Fibroblast of the aortic adventitia (primary cell): ENCODE measurements around the gene ITGAD. TPM values are rescaled to one million over a fixed set of nuclear protein-coding genes. Genes with fewer than 3 reads are reported as not detected.

Experiments
- DNase-seq: peaks from one replicate; pipeline ENCODE4 v3.0.0-alpha.2; 2010; ENCODE audit warnings: low read depth
- H3K4me3 ChIP-seq: 2 replicates; pipeline ENCODE4 v1.5.1; 2011; ENCODE audit warnings: low read depth, mild to moderate bottlenecking, control low read depth, low read length, moderate library complexity
- total RNA-seq: library from RNA; depleted of rRNA; stranded (reverse); fragments of >200 nt; gene quantifications from 2 replicates; pipeline ENCODE4 v1.2.3, GENCODE V29; 2012; ENCODE audit warnings: low replicate concordance
- TF ChIP-seq, protein P1 (sequence below): IDR thresholded peaks from 2 replicates; pipeline ENCODE4 v1.5.1; 2011; ENCODE audit warnings: mild to moderate bottlenecking, low read length, control low read depth, inconsistent platforms; ENCODE audit not compliant: insufficient read depth

Gene ITGAD
- total RNA-seq, 1 donor, result not detected

GRCh38 chr16:31459687-31460581 lies 66.8 kb downstream of the ITGAD start:
- H3K4me3 ChIP-seq, result peak overlapping the region; percentile 85

GRCh38 chr16:31460582-31461002 lies 67.5 kb downstream of the ITGAD start:
- peak overlapping the region; percentile 68 for H3K4me3 ChIP-seq
- TF ChIP-seq, protein P1, sequence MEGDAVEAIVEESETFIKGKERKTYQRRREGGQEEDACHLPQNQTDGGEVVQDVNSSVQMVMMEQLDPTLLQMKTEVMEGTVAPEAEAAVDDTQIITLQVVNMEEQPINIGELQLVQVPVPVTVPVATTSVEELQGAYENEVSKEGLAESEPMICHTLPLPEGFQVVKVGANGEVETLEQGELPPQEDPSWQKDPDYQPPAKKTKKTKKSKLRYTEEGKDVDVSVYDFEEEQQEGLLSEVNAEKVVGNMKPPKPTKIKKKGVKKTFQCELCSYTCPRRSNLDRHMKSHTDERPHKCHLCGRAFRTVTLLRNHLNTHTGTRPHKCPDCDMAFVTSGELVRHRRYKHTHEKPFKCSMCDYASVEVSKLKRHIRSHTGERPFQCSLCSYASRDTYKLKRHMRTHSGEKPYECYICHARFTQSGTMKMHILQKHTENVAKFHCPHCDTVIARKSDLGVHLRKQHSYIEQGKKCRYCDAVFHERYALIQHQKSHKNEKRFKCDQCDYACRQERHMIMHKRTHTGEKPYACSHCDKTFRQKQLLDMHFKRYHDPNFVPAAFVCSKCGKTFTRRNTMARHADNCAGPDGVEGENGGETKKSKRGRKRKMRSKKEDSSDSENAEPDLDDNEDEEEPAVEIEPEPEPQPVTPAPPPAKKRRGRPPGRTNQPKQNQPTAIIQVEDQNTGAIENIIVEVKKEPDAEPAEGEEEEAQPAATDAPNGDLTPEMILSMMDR, result peak; percentile 82
- DNase-seq, result peak; percentile 73

More at GRCh38 chr16:31459687-31460581, 66.8 kb downstream of the ITGAD start:
- DNase-seq, result peak; percentile 99
- TF ChIP-seq, protein P1, result no peak

DNA sequence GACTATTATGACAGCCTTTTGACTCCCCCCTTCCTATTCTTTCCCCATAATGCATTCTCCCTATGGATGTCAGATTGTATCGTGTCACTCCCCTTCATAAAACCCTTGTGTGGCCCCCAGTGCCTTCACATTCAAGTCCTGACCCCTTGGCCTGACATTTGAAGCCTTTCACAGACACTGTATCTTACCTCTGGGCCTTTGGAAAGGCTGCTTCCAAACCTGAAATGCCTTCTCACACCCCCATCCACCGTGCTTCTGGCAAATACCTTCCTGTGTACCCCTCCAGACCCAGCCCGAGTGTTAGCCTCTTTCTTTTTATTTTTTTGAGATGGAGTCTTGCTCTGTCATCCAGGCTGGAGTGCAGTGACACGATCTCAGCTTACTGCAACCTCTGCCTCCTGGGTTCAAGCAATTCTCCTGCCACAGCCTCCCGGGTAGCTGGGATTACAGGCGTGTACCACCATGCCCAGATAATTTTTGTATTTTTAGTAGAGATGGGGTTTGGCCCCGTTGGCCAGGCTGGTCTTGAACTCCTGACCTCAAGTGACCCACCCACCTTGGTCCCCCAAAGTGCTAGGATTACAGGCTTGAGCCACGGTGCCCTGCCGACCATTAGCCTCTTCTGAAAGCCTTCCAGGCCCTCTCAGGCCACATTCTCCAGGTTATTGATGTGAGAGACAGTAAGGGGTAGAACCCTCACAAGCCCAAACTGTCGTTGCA lies 68.2 kb downstream of the ITGAD start:
- DNase-seq, result no peak
- TF ChIP-seq, protein P1, result no peak
- H3K4me3 ChIP-seq, result no peak overlapping the region

DNA sequence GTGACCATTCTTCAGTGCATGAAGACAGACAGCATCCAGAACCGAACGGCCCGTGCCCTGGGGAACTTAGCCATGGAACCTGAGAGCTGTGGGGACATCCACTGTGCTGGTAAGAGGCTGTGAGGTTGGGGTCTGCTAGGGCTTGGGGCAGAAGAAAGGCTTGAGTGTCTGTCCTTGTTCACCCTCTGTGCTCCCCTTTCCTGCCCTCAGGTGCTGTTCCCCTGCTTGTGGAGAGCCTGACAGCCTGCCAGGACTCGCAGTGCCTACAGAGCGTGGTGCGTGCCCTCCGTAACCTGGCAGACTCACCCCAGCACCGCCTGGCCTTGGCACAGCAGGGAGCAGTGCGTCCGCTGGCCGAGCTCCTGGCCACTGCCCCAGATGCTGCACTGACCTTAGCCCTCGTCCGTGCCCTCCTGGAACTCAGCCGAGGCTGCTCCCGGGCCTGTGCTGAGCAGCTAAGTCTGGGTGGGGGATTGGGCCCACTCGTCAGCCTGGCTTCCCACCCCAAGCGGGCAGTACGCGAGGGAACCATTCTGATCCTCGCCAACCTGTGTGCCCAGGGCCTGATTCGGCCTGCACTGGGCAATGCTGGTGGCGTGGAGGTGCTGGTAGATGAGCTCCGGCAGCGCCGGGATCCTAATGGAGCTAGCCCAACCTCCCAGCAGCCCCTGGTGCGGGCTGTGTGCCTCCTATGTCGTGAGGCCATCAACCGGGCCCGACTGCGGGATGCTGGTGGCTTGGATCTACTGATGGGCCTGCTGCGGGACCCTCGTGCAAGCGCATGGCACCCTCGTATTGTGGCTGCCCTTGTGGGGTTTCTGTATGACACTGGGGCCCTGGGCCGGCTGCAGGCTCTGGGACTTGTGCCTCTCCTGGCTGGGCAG lies 69.0 kb downstream of the ITGAD start:
- TF ChIP-seq, protein P1, result no peak
- DNase-seq, result no peak
- no peak overlapping the region for H3K4me3 ChIP-seq

DNA sequence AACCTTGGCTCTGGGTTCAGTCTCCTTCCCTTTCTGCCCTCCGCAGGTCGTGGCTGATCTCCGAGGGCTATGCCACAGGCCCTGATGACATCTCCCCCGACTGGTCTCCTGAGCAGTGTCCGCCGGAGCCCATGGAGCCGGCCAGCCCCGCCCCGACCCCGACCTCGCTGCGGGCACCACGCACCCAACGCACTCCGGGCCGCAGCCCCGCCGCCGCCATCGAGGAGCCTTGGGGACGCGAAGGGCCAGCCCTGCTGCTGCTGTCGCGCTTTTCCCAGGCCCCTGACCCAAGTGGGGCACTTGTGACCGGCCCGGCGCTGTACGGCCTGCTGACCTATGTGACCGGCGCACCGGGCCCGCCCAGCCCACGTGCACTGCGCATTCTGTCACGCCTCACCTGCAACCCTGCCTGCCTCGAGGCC lies 71.2 kb downstream of the ITGAD start:
- no peak overlapping the region for H3K4me3 ChIP-seq
- TF ChIP-seq, protein P1, result no peak
- no peak for DNase-seq

- TF ChIP-seq, protein P1, result no peak
- no peak overlapping the region for H3K4me3 ChIP-seq
Observed at GRCh38 chr16:31464781-31465260, 71.7 kb downstream of the ITGAD start.

More at GRCh38 chr16:31464781-31465260, 71.7 kb downstream of the ITGAD start:
- no peak for DNase-seq
